Tibial nerve (tissue), 4 donors: Measurements from ENCODE around the gene INPP4B. TPM values are rescaled to one million over a fixed set of nuclear protein-coding genes. Genes with fewer than 3 reads are reported as not detected.

ENCODE experiments used
- DNase-seq, 2 donors: peaks; one replicate each; pipeline ENCODE4 v3.0.0-alpha.2; 2019; ENCODE audit warnings: low spot score in 2 of 2
- H3K27ac ChIP-seq, 4 donors: fragments of 200-600 bp; sonication (generic) in 3 of 4; one replicate each; pipeline ENCODE4 v1.5.1; 2017 to 2019; ENCODE audit warnings: mild to moderate bottlenecking in 1 of 4
- H3K27me3 ChIP-seq, 2 donors: fragments of 200-600 bp; sonication (generic) in 1 of 2; one replicate each; pipeline versions ENCODE4 v1.5.1 to v1.6.0; 2017 to 2019
- H3K36me3 ChIP-seq, 3 donors: fragments of 200-600 bp; sonication (generic); one replicate each; pipeline ENCODE4 v1.5.1; 2018 to 2019
- H3K4me1 ChIP-seq, 4 donors: fragments of 200-600 bp; sonication (generic) in 3 of 4; one replicate each; pipeline ENCODE4 v1.5.1; 2017 to 2019
- H3K4me3 ChIP-seq, 4 donors: fragments of 200-600 bp; sonication (generic) in 3 of 4; one replicate each; pipeline ENCODE4 v1.5.1; 2017 to 2019; ENCODE audit warnings: mild to moderate bottlenecking in 1 of 4, moderate library complexity in 1 of 4
- H3K9me3 ChIP-seq, 4 donors: fragments of 200-600 bp; sonication (generic) in 3 of 4; one replicate each; pipeline ENCODE4 v1.5.1; 2017 to 2019
- EP300 ChIP-seq, 2 donors: sonication (generic); formaldehyde crosslinking; IDR thresholded peaks; one replicate each; pipeline ENCODE4 v1.6.1; 2017; ENCODE audit warnings: antibody characterized with exemption in 2 of 2, mild to moderate bottlenecking in 1 of 2
- POLR2A ChIP-seq, 2 donors: fragments of 450-650 bp; IDR thresholded peaks; one replicate each; pipeline ENCODE4 v1.6.1; 2017; ENCODE audit warnings: antibody characterized with exemption in 2 of 2, mild to moderate bottlenecking in 2 of 2, moderate library complexity in 2 of 2
- WGBS, 2 donors: methylation state at CpG; one replicate each; pipeline ENCODE4 v1.1.5; 2018; 5-methylcytosine and 5-hydroxymethylcytosine counted together
- total RNA-seq, 4 donors: library from RNA; depleted of rRNA; stranded (reverse); fragments of >200 nt; gene quantifications; one replicate each; pipeline ENCODE4 v1.1.0, GENCODE V29; 2016
- TF ChIP-seq, protein P1 (sequence below), 5 experiments: fragments of 200-600 bp in 3 of 5; fragments of 450-650 bp in 2 of 5; sonication (generic) in 3 of 5; IDR thresholded peaks; one replicate each; pipeline ENCODE4 v1.5.1; 2016 to 2019; ENCODE audit warnings: antibody characterized with exemption in 5 of 5, mild to moderate bottlenecking in 3 of 5, moderate library complexity in 2 of 5

INPP4B gene
- total RNA-seq, 4 donors from 2014 or later: 16.3 to 32.4 (median 24.8) TPM

DNA sequence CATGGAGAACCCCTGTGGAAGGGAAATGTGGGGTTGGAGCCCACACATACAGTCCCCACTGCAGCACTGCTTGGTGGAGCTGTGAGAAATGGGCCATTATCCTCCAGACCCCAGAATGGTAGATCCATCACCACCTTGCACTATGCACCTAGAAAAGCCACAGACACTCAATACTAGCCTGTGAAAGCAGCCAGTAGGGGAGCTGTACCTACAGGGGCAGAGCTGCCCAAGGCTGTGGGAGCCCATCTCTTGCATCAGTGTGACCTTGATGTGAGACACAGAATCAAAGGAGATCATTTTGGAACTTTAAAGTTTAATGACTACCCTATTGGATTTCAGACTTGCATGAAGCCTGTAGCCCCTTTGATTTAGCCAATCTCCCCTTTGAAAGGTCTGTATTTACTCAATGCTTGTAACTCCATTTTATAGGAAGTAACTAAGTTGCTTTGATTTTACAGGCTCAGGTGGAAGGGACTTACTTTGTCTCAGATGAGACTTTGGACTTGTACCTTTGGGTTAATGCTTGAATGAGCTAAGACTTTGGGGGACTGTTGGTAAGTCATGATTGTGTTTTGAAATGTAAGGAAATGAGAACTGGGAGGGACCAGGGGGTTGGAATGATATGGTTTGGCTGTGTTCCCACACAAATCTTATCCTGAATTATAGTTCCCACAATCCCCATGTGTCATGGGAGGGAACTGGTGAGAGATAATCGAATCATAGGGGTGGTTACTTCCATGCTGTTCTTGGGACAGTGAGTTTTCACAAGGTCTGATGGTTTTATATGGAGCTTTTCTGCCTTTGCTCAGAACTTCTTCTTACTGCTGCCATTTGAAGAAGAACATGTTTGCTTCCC lies 352.6 kb downstream of the INPP4B start:
- Histone ChIP-seq H3K36me3 (no peaks in the 10 kb centered on the region), H3K4me3 (no peak overlapping the region), H3K9me3 (no peaks in the 10 kb centered on the region), H3K4me1 (no peaks in the 10 kb centered on the region), H3K27me3 (no peaks in the 10 kb centered on the region), H3K27ac (no peak overlapping the region)
- DNase-seq: no peak
- WGBS, 2 donors: 59 to 65% methylated on average over 1 of the region's 1 CpG
- TF ChIP-seq EP300 (IDR thresholded peaks at IDR 0.05) (no peak), POLR2A (IDR thresholded peaks at IDR 0.05) (no peak)
- TF ChIP-seq, protein P1, sequence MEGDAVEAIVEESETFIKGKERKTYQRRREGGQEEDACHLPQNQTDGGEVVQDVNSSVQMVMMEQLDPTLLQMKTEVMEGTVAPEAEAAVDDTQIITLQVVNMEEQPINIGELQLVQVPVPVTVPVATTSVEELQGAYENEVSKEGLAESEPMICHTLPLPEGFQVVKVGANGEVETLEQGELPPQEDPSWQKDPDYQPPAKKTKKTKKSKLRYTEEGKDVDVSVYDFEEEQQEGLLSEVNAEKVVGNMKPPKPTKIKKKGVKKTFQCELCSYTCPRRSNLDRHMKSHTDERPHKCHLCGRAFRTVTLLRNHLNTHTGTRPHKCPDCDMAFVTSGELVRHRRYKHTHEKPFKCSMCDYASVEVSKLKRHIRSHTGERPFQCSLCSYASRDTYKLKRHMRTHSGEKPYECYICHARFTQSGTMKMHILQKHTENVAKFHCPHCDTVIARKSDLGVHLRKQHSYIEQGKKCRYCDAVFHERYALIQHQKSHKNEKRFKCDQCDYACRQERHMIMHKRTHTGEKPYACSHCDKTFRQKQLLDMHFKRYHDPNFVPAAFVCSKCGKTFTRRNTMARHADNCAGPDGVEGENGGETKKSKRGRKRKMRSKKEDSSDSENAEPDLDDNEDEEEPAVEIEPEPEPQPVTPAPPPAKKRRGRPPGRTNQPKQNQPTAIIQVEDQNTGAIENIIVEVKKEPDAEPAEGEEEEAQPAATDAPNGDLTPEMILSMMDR (IDR thresholded peaks at IDR 0.05): no peak

DNA sequence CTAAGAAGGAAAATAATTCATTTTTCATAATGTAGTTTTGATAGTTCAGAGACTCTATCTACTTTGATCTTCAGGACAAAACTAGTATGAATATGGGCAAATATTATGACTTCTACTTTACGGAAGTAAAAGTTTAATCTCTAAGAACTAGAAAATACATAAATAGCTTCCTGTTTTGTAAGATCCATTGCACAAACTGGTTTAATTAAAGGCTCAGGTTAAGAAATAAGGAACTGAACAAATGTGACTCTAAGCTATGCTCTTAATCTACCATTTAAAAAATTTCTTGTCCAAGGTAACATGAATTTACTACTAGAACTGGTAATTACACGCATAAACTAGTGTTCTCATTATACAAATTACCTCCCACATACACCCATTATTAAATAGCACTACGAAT lies 360.6 kb downstream of the INPP4B start:
- Histone ChIP-seq H3K27me3 (no peaks in the 10 kb centered on the region), H3K4me1 (no peaks in the 10 kb centered on the region), H3K27ac (no peak overlapping the region), H3K4me3 (no peak overlapping the region), H3K9me3 (no peaks in the 10 kb centered on the region), H3K36me3 (no peaks in the 10 kb centered on the region)
- TF ChIP-seq, protein P1 (IDR thresholded peaks at IDR 0.05): no peak
- TF ChIP-seq EP300 (IDR thresholded peaks at IDR 0.05): no peak
- no peak for TF ChIP-seq POLR2A (IDR thresholded peaks at IDR 0.05)
- 68 to 72% methylated on average over 3 of the region's 3 CpGs for WGBS, 2 donors
- DNase-seq: no peak

DNA sequence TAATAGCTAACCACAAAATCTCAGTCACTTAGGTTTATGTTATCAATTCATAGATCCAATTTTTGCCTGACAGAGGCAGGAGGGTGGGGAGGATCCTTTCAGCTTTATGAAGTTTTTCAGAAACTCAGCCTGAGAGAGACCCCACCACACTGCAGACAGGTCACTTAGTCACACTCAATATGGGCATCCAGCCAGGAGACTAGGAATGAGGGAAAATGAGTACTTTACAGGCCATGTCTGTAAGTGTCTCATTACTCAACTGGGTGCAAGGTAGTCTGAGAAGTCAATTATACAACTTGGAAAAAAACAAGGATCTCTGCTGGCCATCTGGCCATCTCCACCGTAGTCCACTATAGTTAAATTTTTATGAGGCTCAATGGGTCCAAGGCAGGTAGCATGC lies 365.9 kb downstream of the INPP4B start:
- no peaks in the 10 kb centered on the region for H3K36me3 ChIP-seq
- H3K9me3 ChIP-seq: no peaks in the 10 kb centered on the region
- H3K27me3 ChIP-seq: no peaks in the 10 kb centered on the region
- no peak overlapping the region for H3K4me3 ChIP-seq
- DNase-seq: no peak
- H3K4me1 ChIP-seq: no peaks in the 10 kb centered on the region
- WGBS, 2 donors: 66 to 83% methylated on average over 1 of the region's 1 CpG
- H3K27ac ChIP-seq: no peak overlapping the region
- no peak for TF ChIP-seq POLR2A (IDR thresholded peaks at IDR 0.05)
- TF ChIP-seq EP300 (IDR thresholded peaks at IDR 0.05): no peak
- TF ChIP-seq, protein P1 (IDR thresholded peaks at IDR 0.05): no peak

DNA sequence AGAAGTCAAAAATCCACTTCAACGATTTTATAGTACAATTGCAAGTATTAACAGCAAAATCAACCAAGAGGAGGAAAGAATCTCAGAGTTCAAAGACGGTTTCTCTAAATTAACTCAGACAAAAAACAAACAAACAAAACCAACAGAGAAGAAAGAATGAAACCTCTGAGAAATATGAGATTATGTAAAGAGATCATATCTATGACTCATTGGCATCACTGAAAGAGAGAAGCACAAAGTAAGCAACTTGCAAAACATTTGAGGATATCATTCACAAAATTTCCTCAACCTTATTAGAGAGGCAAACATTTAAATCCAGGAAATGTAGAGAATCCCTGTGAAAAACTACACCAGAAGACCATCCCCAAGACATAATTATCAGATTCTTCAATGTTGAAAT lies 370.4 kb downstream of the INPP4B start:
- no peak for TF ChIP-seq EP300 (IDR thresholded peaks at IDR 0.05)
- no peaks in the 10 kb centered on the region for H3K4me1 ChIP-seq
- H3K27ac ChIP-seq: no peak overlapping the region
- no peaks in the 10 kb centered on the region for H3K27me3 ChIP-seq
- no peaks in the 10 kb centered on the region for H3K36me3 ChIP-seq
- no peaks in the 10 kb centered on the region for H3K9me3 ChIP-seq
- 75 to 86% methylated on average over 2 of the region's 2 CpGs for WGBS, 2 donors
- DNase-seq: no peak
- no peak overlapping the region for H3K4me3 ChIP-seq

DNA sequence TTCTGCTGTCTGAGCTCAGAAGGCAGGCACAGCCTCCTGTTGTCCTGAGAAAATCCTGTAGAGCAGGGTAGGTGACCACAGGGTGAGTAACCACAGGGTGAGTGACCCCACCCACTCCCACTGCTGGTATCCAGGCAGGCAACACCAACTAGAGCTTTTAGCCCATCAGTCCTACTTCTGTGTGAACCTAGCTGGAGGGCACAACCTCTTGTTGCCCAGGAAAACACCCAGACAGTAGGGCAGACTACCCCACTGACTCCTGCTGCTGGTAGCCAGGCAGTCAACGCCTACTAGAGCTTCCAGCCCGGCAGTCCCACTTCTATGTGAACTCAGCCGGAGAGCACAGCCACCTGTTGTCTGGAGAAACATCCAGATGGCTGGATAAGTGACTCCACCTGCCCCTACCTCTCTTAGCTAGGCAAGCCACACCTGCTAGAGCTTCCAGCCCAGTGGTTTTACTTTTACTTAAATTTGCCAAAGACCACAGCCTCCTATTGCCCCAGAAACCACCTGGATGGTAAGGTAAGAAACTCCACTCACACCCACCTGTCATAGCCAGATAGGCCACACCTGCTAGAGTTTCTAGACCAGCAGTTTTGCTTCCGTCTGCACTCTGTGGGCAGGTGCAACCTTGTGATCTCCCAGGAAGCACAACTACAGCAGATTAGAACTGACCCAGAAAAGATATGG lies 371.6 kb downstream of the INPP4B start:
- TF ChIP-seq, protein P1 (IDR thresholded peaks at IDR 0.05): no peak
- TF ChIP-seq POLR2A (IDR thresholded peaks at IDR 0.05): no peak
- no peak for TF ChIP-seq EP300 (IDR thresholded peaks at IDR 0.05)
- no peak for DNase-seq
- 96 to 97% methylated on average over 4 of the region's 4 CpGs for WGBS, 2 donors

More for the DNA sequence above, 371.6 kb downstream of the INPP4B start:
- H3K27me3 ChIP-seq: no peaks in the 10 kb centered on the region
- H3K9me3 ChIP-seq: no peaks in the 10 kb centered on the region
- no peak overlapping the region for H3K27ac ChIP-seq
- no peaks in the 10 kb centered on the region for H3K36me3 ChIP-seq
- H3K4me1 ChIP-seq: no peaks in the 10 kb centered on the region
- no peak overlapping the region for H3K4me3 ChIP-seq
